ENCODE measurements around the gene SPR.

Gene SPR

GRCh38 chr2:72916743-72917137, 29.5 kb downstream of the SPR start:
- DNase-seq, result no peak

GRCh38 chr2:72917138-72917876, 30.1 kb downstream of the SPR start, which contains the start of gene EMX1:
TSS of gene EMX1 (plus strand) at chr2:72917519. CDS start at chr2:72917853, 334 bp downstream.
- peak in 1 of 2 experiments; percentile 39 for DNase-seq

- DNase-seq, result no peak
These were observed 30.8 kb downstream of the SPR start for GRCh38 chr2:72917877-72918553.

GRCh38 chr2:72919414-72920317, 32.5 kb downstream of the SPR start:
- no peak for DNase-seq

- no peak for DNase-seq
These were observed 33.3 kb downstream of the SPR start for GRCh38 chr2:72920318-72921087.

GRCh38 chr2:72921088-72921851, 34.1 kb downstream of the SPR start:
- DNase-seq, result no peak

- no peak for DNase-seq
These were observed 34.6 kb downstream of the SPR start for GRCh38 chr2:72921853-72922252.

- DNase-seq, result no peak
These were observed 36.7 kb downstream of the SPR start for GRCh38 chr2:72923833-72924352.

- no peak for DNase-seq
These were observed 37.4 kb downstream of the SPR start for GRCh38 chr2:72924353-72925240.

GRCh38 chr2:72925328-72925943, 38.2 kb downstream of the SPR start:
- no peak for DNase-seq

- no peak for DNase-seq
These were observed 39.2 kb downstream of the SPR start for GRCh38 chr2:72926368-72926767.

GRCh38 chr2:72926811-72927465, 39.7 kb downstream of the SPR start:
- DNase-seq, result no peak

GRCh38 chr2:72927619-72928550, 40.7 kb downstream of the SPR start:
- no peak for DNase-seq

- DNase-seq, result no peak
These were observed 41.8 kb downstream of the SPR start for GRCh38 chr2:72929010-72929409.

GRCh38 chr2:72931280-72931910, 44.2 kb downstream of the SPR start:
- DNase-seq, result no peak

GRCh38 chr2:72932045-72932740, 45.0 kb downstream of the SPR start:
- DNase-seq, result no peak

GRCh38 chr2:72932805-72933204, 45.6 kb downstream of the SPR start:
- no peak for DNase-seq

All from SW 1271 (cell line).